Endometrium (tissue), 2 donors: ENCODE data around the gene PHLPP1.

Experiments
- FAIRE-seq: peaks from 2 replicates; lab custom pipeline; 2012; peaks lifted over from hg19 to GRCh38; lab: Jason Lieb, UNC
- donor health status: control.
- donor health status: control.

The PHLPP1 gene

DNA sequence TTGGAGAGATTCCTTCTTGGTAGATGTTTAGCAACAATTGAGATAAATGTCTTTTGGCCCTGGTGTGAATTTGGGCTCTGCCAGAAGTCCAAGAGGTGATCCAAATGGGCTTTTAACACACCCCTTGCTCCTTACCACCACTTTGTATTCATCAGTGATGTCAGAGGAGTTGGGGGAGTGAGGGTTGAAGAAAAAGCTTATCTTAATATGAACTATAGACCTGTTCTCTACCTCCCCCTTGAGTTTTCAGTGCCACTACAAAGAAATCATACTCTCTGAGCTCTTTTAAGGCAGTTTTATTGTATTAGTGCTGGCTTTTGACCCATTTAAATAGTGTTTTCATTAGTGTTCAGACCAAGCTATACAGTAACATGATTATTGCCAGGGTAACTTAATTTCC, 229.1 kb downstream of the PHLPP1 start:
- FAIRE-seq = no peak

DNA sequence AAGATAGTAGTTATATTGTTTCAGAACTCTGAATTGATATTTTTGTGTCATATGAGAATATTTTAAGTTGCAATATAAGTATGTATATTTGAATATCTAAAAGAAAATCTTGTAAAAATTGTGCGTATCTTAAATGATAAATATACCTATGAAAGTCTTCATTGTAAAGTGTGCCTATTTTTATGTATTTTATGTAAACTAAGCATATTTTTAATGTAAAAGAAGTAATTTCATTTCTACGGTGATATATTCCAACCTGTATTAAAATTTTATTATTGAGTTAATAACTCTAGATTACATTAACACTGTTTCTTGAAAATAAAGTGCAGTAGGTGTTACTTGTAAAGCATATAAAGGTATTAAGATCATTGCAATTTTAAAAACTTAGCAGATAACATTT, 233.4 kb downstream of the PHLPP1 start:
- no peak for FAIRE-seq

DNA sequence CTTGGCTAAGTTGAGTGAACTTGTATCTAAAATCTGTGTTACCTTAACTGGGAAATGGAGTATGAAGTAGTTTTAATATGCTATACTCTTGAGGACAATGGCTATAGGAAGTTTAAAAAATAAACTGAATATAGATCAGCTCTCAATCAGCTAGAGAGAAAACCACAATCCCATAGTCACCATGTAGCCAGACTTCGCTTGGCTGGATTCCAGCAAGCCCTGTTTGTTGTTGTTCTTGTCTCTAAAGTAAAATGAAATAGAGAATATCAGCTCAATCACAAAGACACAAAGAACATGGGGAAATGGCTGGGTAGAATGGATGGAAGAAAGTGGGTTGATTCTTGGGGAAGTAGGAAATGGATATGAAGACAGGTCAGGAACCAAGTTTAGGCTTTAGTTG, 234.9 kb downstream of the PHLPP1 start:
- no peak for FAIRE-seq

DNA sequence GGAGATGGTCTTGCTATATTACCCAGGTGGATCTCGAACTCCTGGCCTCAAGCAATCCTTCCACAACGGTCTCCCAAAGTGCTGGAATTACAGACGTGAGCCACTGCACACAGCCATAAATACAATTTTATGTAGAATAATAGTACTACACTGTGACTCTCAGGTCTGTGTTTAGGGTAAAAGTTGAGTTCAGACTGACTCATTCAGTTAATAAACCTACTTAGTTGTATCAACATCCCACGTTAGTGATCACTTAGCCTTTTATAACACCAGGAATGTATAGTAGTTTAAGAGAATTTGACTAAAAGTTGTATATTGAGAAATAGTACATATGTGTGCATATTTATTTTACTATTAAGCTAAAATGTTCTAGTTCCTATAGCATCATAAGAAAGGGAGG, 237.5 kb downstream of the PHLPP1 start:
- no peak for FAIRE-seq

DNA sequence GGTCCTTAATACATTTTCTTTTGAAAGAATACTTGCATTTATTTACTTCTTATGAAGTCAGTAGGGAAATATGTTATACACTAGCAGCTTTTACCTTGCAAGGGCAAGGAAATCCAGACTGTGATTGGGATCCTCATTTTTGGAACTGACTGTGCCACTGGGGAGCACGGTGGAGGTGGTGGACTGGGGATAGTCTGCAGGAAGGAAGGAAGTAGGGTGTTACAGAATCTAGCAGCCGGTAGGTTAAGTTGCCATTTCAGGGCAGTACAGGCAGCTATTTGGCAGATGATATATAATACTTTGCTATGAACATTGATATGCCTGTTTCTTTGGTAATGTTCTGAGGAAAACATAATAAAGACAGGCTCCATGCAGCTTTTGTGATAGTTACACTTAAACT, 238.3 kb downstream of the PHLPP1 start:
- FAIRE-seq = no peak

DNA sequence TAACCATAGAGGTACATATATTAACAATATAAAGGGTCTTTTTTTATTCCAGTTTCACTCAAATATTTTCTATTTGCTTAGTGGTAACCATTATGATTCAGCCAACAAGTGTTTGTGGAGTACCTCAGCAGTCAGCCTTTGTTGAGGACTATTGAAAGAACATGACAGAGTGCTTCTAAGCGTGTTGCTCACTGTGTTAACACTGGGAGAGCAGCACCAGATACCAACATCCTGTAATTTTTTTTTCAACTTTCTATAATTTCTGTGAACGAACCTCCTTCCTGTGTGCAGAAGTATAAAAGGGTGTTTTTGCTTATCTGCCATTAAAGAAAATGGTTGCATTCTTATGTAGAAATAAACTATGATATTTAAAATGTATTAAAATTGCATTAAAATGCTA, 239.0 kb downstream of the PHLPP1 start:
- FAIRE-seq = no peak

DNA sequence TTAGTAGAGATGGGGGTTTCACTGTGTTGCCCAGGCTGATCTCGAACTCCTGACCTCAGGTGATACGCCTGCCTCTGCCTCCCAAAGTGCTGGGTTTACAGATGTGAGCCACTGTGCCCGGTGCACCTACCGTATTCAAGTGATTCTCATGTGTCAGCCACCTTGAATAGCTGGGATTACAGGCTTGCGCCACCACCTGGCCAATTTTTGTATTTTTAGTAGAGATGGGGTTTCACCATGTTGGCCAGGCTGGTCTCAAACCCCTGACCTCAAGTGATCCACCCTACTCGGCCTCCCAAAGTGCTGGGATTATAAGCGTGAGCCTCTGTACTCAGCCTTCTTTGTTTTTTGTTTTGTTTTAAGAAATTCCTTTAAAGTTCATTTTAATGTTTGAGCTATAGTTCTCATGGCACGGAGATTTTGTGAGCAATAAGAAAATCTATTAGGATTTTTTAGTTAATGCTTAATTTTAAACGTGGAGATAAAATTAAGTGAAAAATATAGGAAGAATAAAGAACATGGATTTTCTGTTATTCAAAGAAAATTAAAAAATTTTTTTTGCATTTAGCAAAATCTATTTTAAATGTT, 242.6 kb downstream of the PHLPP1 start:
- FAIRE-seq = no peak

DNA sequence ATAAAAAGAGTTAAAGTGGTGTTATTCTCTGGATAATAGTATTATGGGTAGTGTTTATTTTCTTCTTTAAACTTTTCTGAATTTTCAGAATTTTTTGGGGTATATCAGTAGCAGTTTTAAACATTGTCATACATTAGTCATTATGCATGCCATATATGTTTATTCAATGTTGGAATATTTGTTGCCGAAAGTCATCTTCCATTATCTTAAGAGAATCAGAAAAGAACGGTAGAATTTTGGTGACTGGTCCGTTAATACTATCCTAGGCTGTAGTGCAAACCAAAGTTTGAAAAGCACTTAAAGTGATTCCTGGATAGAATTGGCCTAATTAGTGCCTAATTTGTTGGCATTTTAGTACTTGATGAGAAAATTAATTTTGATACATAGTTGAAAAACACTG, 244.1 kb downstream of the PHLPP1 start:
- no peak for FAIRE-seq

DNA sequence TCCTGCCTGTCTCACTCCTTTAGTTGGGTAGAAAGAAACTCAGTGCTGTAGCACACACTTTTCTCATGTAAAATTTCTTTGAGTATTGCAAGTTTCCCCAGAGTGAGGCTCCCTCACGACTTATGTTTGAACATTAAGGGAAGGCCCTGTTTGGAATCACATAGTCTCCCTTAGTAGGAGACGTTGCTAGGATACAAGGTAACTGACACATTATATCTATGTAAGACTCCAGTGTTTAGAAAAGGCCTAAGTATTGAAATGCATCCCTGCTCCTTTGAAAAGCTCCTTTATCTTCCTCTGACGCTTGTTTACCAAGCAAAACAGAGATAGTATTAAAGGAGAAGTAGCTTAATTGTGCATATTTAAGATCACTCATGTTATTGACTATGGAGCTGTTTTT, 248.2 kb downstream of the PHLPP1 start:
- no peak for FAIRE-seq

DNA sequence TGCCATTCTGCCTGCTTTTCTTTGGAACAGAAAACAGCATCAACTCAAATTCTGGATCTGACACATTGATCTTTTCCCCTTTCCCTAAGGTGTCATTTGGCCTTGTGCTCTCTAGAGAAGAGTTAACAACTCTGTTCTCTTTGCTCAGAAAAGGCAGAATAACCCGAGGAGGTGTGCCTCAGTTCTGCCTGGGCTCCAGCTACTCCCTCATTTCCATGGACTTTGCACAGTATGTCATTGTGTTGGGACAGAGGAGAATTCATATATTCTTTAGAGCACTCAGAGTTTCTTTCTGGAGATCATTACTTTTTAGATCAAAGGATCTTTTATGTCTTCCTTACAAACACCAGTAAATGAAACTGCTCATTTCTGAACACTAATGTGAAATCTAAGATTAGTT, 249.1 kb downstream of the PHLPP1 start:
- FAIRE-seq = no peak

DNA sequence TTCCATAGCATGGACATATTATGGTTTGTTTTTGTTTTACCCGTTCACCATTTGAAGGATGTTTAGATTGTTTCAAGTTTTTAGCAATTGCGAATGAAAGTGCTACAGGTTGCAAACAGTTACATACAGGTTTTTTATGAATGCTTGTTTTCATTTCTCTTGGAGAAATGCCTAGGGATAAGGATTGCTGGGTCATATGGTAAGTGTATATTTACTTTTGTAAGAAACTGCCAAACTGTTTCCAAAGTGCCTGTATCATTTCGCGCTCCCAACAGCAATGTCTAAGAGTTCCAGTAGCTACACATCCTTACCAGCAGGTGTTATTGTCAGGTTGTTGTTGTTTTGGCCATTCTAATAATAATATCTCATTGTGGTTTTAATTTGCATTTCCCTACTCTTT, 251.7 kb downstream of the PHLPP1 start:
- no peak for FAIRE-seq

DNA sequence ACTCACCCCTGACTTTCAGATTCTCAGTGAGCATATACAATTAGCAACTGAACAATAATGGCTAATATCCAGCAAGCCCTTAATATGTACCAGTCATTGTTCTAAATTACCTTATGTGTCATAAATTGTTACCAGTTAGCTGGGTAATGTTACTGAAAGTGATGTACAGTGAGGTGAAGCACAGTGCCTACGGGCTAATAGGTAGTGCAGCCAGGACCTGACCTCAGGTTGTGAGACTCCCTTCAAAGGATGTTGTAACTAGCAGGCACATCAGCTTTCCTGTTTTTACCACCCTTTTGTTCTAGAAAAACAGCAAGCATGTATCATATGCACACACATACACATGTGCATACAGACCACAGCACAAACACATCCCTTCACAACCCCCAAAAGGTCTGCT, 258.3 kb downstream of the PHLPP1 start:
- FAIRE-seq = no peak

DNA sequence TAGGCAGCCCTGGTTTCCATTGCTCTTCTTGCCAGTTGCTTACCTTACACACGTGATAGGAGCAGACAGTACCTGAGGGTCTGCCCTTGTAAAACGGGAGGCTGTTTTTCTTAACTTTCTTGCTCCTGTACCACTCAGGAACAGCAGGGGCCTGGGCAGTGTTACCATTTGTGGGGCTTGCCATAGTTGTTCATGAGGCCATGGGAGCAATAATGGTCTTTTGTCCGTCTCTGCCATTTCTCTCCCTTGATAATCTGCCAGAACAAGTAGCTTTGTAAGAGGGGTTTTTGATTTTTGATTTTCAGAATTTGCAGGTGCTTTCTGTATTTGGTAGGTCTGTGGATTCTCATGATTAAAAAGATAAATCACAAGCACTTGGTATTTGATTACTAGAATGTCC, 259.0 kb downstream of the PHLPP1 start:
- FAIRE-seq = no peak

DNA sequence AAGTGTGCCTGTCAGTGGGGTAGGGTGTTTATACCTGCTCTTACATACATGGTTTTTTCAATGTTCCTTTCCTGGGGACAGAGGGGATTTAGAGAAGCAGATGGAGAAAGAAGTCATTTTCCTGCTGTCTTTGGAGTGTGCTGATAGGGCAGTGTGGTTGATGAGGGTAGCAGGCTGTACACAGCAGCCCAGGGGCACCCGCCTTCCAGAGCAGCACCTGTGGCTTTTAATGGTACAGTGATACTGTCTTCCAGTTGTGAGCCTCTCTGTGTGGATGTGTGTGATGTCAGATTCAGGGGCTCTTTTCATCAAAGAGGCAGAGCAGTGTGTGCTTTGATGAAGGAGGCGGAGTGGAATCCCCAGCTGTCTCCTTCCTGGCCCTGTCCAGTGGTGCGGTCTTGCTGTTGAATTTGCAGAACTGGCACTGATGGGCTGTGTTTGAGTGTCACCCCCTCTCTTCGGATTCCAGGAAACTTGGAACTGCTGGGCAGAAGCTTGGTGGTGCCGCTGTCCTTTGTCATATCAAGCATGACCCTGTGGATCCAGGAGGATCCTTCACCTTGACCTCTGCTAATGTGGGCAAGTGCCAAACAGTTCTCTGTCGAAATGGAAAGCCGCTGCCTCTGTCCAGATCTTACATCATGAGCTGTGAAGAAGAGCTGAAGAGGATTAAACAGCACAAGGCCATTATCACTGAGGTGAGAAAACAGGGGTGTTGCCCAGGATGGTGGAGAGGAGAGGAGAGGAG, 259.8 kb downstream of the PHLPP1 start:
- FAIRE-seq = no peak

DNA sequence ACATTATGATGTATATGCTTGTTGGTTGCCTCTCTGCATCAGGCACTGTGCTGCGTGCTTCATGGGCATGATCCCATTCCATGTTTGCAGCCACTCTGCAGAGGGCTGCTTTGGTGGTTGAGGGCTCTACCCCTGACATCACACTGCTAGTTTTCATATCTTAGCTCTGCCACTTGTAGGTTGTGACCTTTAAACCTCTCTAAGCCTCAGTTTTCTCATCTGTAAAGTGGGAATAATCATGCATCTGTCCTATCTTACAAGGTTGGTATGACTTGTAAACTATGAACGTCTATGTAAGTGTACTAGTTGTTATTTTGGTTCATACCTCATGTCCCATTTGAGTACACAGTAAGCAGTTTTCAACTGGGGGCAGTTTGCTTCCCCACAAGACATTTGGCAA, 260.4 kb downstream of the PHLPP1 start:
- no peak for FAIRE-seq

DNA sequence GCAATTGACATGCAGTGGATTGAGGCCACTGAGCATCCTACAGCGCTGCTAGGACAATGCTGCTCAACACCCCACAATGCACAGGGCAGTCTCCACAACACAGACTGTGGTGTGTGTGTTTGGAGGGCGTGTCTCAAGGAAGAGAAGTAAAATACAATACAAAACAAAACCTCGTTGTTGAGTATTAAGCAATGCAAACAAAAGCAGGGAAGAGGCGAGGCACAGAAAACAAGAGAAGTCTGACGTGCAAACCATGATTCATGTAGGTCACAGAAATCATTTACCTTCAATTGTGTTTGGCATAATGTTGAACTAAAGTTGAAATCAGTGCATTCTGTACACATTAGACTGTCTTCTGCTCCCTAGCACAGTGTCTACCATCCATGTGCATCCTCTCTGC, 260.9 kb downstream of the PHLPP1 start:
- no peak for FAIRE-seq

DNA sequence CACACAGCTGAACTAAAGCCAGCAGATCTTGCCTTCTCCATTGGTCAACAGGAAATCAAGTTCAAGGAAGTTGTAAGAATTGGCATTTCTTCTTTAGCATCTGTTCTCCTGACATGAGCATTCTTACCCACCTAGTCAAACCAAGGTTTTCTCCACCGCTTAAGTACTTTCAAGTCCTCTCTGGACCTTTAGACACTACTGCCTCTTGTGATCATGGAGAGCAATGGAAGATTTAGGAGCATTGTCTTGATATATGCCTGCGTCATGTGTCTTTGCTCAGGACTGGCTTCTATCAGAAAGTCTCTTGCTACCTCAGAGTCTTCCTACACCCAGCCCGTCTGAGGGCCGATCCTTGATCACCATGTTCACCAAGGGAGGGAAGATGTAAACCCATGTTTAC, 262.2 kb downstream of the PHLPP1 start:
- no peak for FAIRE-seq

DNA sequence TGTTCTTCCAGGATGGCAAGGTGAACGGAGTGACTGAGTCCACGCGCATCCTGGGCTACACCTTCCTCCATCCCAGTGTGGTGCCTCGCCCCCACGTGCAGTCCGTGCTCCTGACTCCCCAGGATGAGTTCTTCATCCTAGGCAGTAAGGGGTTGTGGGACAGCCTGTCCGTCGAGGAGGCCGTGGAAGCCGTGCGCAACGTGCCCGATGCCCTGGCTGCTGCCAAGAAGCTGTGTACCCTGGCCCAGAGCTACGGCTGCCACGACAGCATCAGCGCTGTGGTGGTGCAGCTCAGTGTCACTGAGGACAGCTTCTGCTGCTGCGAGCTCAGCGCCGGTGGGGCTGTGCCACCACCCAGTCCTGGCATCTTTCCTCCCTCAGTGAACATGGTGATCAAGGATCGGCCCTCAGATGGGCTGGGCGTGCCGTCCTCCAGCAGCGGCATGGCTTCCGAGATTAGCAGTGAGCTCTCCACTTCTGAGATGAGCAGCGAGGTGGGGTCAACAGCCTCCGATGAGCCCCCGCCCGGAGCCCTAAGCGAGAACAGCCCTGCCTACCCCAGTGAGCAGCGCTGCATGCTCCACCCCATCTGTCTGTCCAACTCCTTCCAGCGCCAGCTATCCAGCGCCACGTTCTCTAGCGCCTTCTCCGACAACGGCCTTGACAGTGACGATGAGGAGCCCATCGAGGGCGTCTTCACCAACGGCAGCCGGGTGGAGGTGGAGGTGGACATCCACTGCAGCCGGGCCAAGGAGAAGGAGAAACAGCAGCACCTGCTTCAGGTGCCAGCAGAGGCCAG, 263.1 kb downstream of the PHLPP1 start:
- FAIRE-seq = no peak

DNA sequence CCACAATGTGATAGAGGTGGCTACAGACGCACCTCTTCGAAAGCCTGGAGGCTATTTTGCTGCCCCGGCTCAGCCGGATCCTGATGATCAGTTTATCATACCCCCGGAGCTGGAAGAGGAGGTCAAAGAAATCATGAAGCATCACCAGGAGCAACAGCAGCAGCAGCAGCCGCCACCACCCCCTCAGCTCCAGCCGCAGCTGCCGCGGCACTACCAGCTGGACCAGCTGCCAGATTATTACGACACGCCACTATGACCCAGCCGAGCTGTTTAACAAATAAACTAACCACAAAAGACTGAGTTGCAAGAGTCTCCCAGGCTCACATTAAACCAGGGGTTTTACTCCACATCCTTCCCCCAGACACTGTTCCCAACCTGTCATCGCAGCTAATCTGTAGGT, 263.8 kb downstream of the PHLPP1 start:
- no peak for FAIRE-seq

DNA sequence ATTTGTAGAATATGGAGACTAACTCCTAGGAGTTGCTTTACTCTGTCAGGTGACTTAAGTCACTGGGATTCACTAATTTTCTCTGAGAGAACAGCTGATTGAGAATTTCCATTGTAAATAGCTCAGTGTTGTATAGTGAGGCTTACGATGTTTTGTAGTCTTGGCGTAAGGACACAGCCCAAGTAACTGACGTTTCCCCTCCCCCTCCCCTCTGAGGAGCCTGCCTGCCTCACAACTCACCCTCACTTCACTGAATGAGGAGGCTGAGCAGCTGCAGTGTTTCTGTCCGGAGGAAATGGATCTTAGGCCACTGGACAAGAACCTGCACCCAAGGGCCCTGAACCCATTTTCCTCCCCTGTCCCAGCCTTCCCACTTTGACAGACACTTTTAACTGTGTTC, 264.6 kb downstream of the PHLPP1 start:
- no peak for FAIRE-seq

DNA sequence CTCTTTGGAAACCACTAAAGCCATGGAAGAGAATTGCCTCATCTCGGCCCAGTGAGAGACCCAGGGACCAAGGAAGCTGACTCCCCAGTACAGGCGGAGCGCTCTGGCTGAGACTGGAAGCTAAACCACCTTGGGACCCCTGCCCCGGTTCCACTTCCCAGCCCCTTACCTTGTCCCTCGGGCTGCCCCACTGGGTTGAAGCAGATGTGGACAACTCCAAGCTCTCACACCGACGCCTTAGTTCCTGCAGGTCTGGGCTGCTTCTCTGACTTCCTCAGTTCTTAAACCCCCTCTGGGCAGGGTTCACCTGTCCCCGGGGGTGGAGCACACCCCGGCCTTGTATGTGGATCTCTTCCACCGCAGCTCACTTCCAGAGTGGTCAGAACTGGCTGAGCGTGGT, 266.2 kb downstream of the PHLPP1 start:
- FAIRE-seq = no peak

DNA sequence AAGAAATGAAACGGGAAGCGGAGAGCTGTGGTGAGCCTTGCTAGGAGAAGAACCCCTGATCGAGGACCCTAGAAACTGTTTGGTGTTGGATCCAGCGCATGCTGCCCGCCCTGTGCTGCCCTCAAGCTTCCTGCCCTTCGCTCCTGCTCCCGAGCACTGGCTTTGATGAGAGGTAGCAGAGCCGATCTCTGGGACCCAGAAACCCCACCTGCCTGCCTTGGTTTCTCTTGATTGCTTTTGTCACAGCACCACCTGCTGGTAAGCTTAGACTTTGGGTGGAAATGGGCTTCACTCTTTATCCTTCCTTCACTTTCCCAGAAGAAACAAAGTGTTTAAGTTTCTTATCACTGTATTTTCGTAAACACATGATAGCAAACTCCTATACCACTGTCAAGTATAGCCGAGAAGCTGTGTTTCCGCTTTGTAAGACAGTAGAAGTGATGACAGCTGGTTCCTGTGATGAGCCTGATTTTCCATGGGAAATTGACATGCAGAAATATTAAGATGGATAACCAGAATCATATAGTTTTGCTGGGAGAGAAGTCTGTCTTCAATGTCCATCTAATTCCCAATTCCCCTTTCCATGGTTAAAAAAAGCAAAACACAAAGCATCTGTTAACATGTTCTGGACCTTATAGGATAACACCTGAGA, 267.4 kb downstream of the PHLPP1 start:
- FAIRE-seq = peak; percentile 45
